IPS DF 4.7 (cell line): Measurements from ENCODE around the gene STK4.

Source experiments
- DNase-seq: peaks from one replicate; pipeline ENCODE4 v3.0.0-alpha.2; 2013; ENCODE audit warnings: low spot score; ENCODE audit errors: extremely low read depth

The STK4 gene

GRCh38 chr20:45085289-45085688, 119.0 kb downstream of the STK4 start:
- DNase-seq, result no peak

DNA sequence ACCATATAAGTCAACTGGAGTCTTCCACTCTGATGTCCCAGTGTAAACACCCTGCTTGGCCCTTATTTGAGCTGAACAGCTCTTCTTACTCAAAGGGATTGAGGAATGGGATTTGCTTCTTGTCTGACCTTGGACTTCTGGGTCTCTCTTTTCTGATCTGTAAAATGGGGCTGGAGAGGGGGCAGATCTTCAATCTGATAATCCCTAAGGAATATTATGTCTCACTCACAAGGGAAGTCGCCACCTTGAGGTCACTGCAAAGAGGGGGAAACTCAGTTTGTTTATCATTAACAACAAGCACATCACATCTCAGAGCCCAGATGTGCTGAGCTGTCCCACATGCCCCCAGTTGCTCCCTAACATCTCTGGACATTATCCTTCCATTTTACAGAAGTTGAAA, 119.6 kb downstream of the STK4 start:
- no peak for DNase-seq

- DNase-seq, result no peak
These were observed 120.9 kb downstream of the STK4 start for GRCh38 chr20:45087097-45087790.

DNA sequence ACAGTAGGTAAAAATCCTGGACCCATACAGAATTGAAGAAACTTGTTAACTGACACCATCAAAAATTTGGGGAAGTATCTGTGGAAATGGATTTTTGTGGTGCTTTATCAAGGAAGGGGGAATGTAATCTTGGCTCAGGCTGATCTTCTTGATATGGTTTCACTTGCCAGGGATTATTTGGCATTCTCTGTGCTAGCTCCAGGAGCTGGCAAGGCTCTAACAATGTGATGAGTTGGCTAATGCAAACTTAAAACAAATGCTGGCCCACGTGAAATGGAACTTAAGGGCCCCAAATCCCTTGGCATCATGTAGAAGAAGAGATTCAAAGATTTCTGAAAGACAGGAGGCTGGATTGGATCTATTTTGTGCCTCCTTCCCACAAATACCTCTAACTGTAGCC, 121.5 kb downstream of the STK4 start:
- DNase-seq, result no peak

GRCh38 chr20:45088247-45088646, 121.9 kb downstream of the STK4 start:
- no peak for DNase-seq

DNA sequence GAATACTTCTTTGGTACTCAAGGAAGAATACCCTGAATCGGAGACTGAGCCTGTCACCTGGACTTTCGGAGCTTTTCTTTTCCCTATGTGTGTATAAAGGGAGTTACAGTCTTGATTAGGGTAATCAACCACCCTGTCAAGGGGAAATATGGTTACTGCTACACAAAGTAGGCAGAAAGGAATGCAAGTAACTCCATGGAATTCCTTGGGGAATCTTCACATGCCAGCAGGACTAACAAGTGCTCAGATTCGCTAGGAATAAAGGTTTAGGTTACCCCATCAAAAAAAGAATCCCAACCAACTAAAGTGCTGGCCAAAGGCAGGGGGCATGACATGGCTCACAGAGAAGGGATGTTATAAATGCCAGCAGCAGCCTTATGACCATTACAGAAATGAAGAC, 124.2 kb downstream of the STK4 start:
- no peak for DNase-seq

- DNase-seq, result no peak
These were observed 125.1 kb downstream of the STK4 start for GRCh38 chr20:45091366-45091765.

GRCh38 chr20:45092898-45093297, 126.6 kb downstream of the STK4 start:
- DNase-seq, result no peak

DNA sequence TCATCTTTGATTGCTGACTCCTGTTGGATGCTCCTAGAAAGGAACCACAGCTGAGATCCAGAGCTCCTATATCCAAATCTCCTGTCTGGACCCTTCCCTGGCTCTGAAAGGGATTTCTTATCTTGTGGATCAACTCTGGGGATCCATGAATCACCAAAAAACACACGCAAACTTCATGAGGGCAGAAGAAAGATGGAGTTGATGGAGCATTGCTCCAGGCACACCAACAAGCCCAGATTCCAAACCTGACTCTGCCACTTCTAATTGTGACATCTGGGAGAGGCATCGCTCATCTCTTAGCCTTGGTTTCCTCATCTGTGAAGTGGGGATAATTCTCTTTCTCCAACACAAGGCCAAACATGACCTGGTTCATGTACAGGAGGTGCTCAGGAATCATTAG, 127.9 kb downstream of the STK4 start:
- no peak for DNase-seq

DNA sequence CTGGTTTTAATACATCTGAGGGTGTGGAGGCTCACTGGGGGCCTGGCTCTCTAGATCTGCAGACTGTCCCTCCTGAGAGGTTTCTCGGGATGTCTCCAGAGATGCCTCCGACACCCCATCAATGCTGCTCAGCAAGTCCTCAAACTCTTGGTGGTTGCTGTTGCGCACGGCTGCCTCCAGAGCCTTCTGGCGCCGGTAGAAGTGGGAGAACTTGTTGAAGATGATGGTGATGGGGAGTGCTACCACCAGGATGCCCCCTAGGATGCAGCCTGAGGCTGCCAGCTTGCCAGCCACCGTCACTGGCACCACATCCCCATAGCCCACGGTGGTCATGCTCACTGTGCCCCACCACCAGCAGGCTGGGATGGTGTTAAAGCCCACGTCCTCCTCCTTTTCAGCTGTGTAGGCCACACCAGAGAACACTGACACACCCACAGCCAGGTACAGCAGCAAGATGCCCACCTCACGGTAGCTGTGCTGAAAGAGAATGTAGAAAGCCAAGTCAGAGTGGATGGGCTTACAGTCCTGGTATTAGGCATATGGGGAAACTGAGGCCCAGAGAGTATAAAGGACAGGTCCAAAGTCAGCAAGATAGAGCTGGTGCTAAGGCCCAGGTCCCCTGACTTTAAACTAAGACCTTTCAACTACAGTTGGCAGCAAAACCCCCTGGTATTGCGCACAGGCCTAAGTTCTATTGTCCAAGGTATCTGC, 128.7 kb downstream of the STK4 start:
- no peak for DNase-seq

DNA sequence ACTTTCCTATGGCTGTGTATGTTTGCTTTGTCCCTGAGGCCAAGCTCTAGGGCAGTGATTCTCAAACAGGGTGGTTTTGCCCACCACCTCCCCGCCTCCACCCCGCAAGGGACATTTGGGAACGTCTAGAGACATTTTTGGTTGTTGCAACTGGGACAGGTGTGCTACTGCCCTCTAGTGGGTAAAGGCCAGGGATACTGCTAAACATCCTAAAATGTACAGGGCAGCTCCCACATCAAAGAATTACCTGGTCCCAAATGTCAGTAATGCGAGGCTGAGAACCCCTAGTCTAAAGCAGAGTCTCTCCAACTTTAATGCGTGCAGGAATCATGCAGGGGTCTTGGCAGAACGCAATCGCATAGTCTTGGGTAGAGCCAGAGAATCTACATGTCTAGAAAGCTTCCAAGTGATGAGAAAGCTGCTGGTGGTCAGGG, 129.5 kb downstream of the STK4 start:
- peak; percentile 62 for DNase-seq

DNA sequence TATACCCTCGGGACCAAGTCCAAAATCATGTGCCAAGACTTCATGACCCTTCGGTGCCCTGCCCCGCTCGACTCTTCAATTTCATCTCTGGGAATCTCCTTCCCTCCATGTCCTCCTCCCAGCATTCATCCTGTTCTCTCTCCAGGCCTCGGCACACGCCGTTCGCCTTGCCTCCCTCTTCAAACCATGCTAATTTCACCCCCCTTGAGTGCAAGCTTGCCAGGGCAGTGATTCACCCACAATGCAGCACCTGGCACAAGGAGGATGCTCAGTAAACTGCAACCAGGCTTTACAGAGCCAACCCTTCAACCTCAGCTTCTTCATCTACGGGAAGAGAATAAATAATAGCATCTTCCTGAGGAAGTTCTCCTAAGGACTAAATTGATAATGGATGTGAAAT, 130.5 kb downstream of the STK4 start:
- no peak for DNase-seq

DNA sequence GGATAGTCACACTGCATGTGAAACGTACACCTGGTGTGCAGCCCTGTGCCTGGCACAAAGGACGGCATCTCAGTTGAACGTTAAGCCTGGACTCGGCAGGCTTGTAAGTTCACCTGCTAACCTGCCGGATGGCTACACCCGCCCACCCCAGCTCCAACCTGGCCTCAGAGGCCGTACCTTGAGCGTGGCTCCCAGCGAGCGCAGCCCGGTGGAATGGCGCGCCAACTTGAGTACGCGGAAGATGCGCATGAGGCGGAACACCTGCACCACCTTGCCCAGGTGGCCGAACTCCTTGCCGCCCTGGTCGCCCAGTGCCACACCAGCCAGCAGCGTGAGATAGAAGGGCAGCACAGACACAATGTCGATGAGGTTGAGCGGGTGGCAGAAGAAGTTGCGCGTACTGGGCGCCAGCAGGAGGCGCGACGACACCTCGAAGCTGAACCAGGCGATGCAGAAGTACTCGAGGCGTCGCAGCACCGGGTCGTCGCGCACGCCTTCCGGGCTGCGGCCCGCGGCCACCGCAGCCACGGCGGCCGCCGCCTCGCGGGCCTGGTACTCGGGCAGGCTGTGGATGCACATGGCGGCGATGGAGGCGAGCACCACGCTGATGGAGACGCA, 131.3 kb downstream of the STK4 start:
- no peak for DNase-seq

GRCh38 chr20:45098103-45098773, 131.9 kb downstream of the STK4 start:
- no peak for DNase-seq

DNA sequence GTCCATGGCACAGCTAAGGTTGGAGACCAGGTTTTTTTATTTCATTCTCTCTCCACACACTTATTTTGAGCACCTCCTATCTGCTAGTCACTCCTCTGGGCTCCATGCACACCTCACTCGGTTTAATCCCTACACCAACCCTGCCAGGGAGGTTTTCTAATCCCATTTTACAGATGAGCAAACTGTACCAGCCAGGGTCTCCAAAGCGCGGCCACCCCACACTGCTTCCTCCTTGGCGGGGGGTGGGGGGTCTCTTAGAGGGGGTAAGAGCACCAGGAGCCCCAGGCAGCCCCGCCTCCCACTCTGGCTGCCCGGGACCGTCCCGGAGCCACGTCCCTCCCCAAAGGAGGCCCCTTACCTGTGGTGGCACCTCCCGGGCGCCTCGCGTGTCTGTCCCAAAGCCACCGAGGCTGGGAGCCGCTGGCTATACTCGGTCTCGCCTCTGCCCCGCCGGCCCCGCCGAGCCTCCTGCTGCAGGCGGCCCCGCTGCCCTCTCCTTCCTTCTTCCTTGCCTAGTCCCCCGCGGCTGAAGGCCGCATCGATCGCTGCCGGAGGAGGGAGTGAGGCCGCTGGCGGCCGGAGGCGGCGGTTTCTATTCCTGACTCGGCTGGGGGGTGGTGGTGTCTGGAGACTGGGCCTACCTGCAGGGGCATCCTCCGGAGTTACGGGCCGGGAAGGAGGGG, 134.4 kb downstream of the STK4 start, which contains the start of gene KCNS1:
KCNS1 (minus strand) TSS at position 565 of the 683 bp plus-strand sequence. CDS start 1,891 bp downstream, outside the sequence.
- DNase-seq, result no peak

- no peak for DNase-seq
These were observed 135.1 kb downstream of the STK4 start for GRCh38 chr20:45101333-45101850.

- DNase-seq, result no peak
These were observed 136.8 kb downstream of the STK4 start for GRCh38 chr20:45103072-45103471.

GRCh38 chr20:45104786-45105185, 138.5 kb downstream of the STK4 start:
- DNase-seq, result no peak

DNA sequence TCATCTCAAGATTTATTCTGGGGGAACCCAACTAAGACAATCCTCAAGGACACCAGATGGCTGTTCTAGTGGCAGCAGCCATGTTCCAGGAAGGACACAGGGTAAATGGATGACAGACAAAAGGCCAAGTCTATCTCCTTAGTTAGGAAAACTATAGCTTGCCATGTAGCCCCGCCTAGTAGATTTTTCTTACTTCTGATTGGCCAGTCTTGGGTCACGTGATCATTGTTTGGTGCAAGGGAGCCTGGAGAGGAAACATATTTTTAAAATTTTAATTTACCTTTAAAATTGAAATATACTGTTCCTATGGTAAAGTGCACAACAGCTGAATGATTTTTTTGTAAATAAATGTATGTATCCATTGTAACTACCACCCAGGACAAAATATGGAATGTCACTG, 139.0 kb downstream of the STK4 start:
- DNase-seq, result no peak

DNA sequence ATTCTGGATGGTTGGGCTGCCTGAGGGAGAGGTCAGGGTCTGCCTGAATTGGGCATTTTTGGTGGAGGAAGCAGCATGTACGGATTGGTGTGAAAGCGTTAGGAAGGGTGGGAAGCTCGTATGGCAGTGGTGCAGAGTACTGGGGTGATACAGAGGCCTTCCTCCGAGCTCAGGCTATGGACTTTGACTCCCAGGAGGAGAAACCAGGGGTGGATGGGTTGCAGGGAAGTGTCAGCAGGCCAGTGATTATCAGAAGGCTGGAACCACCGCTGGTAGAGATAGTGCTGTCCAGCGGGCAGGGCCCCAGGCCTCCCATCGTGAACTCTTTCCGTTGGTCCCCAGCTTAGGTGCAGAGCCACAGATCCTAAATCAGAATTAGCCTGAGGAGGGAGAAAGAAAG, 143.3 kb downstream of the STK4 start:
- no peak for DNase-seq

DNA sequence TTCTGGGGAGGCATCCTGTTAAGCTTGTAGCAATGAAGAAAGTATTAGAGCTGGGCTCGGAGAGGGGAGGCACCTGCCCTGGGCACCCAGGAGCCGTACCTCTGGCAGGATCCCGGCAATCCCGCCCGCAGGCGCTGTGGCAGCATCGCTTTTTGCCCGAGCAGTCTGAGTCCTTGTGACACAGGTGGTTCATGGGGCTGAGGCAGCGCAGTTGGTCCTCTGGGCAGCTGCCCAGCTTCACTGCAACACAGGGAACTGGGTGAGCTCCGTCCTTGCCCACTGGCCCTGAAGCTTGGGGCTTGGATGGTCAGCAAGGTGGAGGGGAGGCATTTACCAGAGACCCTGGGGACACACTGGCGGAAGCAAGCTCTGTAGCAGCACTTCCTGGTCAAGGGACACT, 144.0 kb downstream of the STK4 start:
- DNase-seq, result no peak
